K562 (cell line): ENCODE data around the gene ACSF3. TPM values are rescaled to one million over a fixed set of nuclear protein-coding genes. Genes with fewer than 3 reads are reported as not detected.
A peak's percentile ranks its signal among the peaks of the same experiment; 100 is the strongest.

Source experiments
- ETV1 ChIP-seq: fragments of 450-650 bp; conservative IDR thresholded peaks from 2 replicates; pipeline ENCODE4 v1.6.1; 2016; ENCODE audit warnings: missing genetic modification characterization, control low read depth, low read depth, missing compliant biosample characterization
- HCFC1 ChIP-seq: IDR thresholded peaks from 2 replicates; pipeline ENCODE4 v1.6.1; 2012; ENCODE audit warnings: low read depth, low read length, improper control_type of control experiment
- KLF16 ChIP-seq: IDR thresholded peaks from 2 replicates; pipeline ENCODE4 v1.6.1; 2016; ENCODE audit warnings: antibody characterized with exemption
- LARP7 ChIP-seq: fragments of 450-650 bp; IDR thresholded peaks from 2 replicates; pipeline ENCODE4 v1.6.1; 2016
- LCOR ChIP-seq: sonication (generic); formaldehyde crosslinking; IDR thresholded peaks from 2 replicates; pipeline ENCODE4 v1.8.0; 2022; ENCODE audit warnings: mild to moderate bottlenecking, missing genetic modification reagents
- MCM3 ChIP-seq: fragments of 450-650 bp; IDR thresholded peaks from 2 replicates; pipeline ENCODE4 v1.6.1; 2016
- MGA ChIP-seq: fragments of 450-650 bp; IDR thresholded peaks from 2 replicates; pipeline ENCODE4 v1.6.1; 2016; ENCODE audit warnings: mild to moderate bottlenecking, moderate library complexity
- RERE ChIP-seq: sonication (generic); formaldehyde crosslinking; IDR thresholded peaks from 2 replicates; pipeline ENCODE4 v1.8.0; 2023; ENCODE audit warnings: missing genetic modification reagents, mild to moderate bottlenecking, borderline replicate concordance
- STAG1 ChIP-seq: sonication (generic); formaldehyde crosslinking; IDR thresholded peaks from 2 replicates; pipeline ENCODE4 v1.5.0; 2020; ENCODE audit warnings: missing genetic modification reagents, borderline replicate concordance
- TAF15 ChIP-seq: fragments of 200-400 bp; formaldehyde crosslinking; IDR thresholded peaks from 2 replicates; pipeline ENCODE4 v1.6.1; 2017; ENCODE audit warnings: mild to moderate bottlenecking, low read depth, low read length, moderate library complexity
- TEAD4 ChIP-seq, 2 experiments: sonication (generic) in 1 of 2; formaldehyde crosslinking in 1 of 2; IDR thresholded peaks; 2 replicates each; pipeline versions ENCODE4 v1.6.1 to v1.8.0; 2012 to 2022; ENCODE audit warnings: borderline replicate concordance in 1 of 2, inconsistent platforms in 1 of 2, low read length in 1 of 2, mild to moderate bottlenecking in 1 of 2, missing genetic modification reagents in 1 of 2
- polyA plus RNA-seq, 8 experiments: library from polyadenylated mRNA; depleted of rRNA in 4 of 8; stranded (reverse) in 5 of 8; unstranded in 3 of 8; fragments of >200 nt; fragmentation: Nextera tagmentation in 2 of 8; fragmentation: Illumina TruSeq in 1 of 8; extraction: Ambion mirVana in 2 of 8; extraction: Trizol in 1 of 8; gene quantifications; 2 replicates each; pipeline versions ENCODE4 v1.2.1 to v1.2.3, GENCODE V29; 2011 to 2014; ENCODE audit warnings: inconsistent platforms in 1 of 8, missing spikeins in 1 of 8
- total RNA-seq, 7 experiments: library from RNA; depleted of rRNA in 6 of 7; stranded (reverse); fragments of >200 nt in 6 of 7; fragmentation: Illumina TruSeq in 2 of 7; extraction: Trizol in 2 of 7; gene quantifications; 2 replicates each; pipeline versions ENCODE4 v1.2.1 to v1.2.3, GENCODE V29; 2011 to 2021; ENCODE audit warnings: low replicate concordance in 1 of 7

Gene ACSF3
- total and polyA plus RNA-seq, 9 of the 15 experiments (the other 6 are each of a cell fraction or from before 2014, with no cell fraction given), result 0.77 to 32.8 (median 14.7) TPM

DNA sequence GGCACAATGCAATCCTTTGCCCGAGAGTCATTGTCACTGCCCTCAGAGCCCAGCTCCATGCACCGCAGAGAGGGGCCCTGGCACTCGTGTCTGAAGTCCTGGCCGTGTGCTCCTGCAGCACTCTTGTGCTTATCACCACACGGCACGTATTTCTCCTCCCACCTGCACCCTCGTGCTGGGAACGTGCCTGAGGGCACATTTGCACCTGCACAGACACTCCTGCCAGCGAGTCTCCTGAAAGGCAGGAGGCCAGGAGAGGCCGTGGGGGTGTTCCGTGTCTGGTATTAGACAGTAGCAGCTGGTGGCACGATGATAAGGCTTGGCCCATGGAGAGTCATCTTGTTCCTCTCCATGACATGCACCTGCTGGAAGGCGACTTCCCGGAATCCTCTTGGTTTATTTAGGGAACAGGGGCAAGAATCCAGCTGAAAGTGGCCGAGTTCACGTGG lies 3.4 kb upstream of the ACSF3 start (continued):
- TF ChIP-seq MGA (peak; percentile 91), TEAD4 (IDR thresholded peaks at IDR 0.05; ENCODE audit: low read length) (peak; percentile 79), TEAD4 (CRISPR knock-in tag; IDR thresholded peaks at IDR 0.05; ENCODE audit: borderline replicate concordance) (no peak), ETV1 (no peak), TAF15 (no peak), KLF16 (peak; percentile 64; the same call in 1 of the 2 replicates), MCM3 (no peak), LCOR (0 out of 2 replicates have a peak, but pooled peaks have one; percentile 42), LARP7 (no peak), RERE (CRISPR knock-in tag) (0 out of 2 replicates have a peak, but pooled peaks have one; percentile 82), STAG1 (CRISPR knock-in tag) (peak; percentile 37; the same call in 1 of the 2 replicates), HCFC1 (no peak)
